Measurements from ENCODE around the gene STRAP. TPM values are rescaled to one million over a fixed set of nuclear protein-coding genes. Genes with fewer than 3 reads are reported as not detected.
"Not testable (repeated sequence)": the region's sequence is repeated elsewhere in the genome, so short reads cannot be mapped to it uniquely, and the experiment has no call there.

STRAP gene
- total and polyA plus RNA-seq, 2 donors (not counting 3 experiments of a cell fraction or from before 2014, with no cell fraction given): 76.9 to 138 TPM

DNA sequence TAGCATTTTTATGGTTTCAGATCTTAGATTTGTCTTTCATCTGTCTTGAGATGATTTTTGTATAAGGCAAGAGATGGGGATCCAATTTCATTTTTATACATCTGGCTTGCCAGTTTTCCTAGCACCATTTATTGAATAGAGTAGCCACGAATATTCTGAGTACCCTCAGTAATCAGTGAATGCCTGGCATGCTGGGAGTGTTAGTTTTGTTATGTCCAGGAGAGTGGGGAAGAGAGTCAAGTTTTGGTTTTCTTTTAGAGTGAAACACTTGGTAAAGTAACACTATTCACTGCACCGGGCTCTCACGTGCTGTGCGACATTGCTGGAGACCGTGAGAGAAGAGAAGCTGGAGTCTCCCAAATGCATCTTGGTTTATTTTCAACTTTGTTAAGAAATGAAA is 60.3 kb downstream of the STRAP start:
- Histone ChIP-seq H3K4me3 (replicated peaks in 1 of 3; ENCODE audit: insufficient read depth in 1 of 3, low read depth in 1 of 3, low read length in 3 of 3) (no peak overlapping the region), H3K9me3 (replicated peaks; ENCODE audit: control insufficient read depth, insufficient read depth, low read length) (no peaks in the 10 kb centered on the region), H3K79me2 (ENCODE audit: control insufficient read depth, insufficient read depth, low read length) (peaks cover 10% of the 10 kb centered on the region), H4K20me1 (replicated peaks; ENCODE audit: control insufficient read depth, extremely low read depth, insufficient read depth, low read length) (no peaks in the 10 kb centered on the region), H3K27ac (ENCODE audit: insufficient read depth, low read depth, low read length) (no peak overlapping the region), H3K9ac (replicated peaks; ENCODE audit: extremely low read depth, insufficient read depth, low read length) (no peak overlapping the region), H3K36me3 (ENCODE audit: control insufficient read depth in 2 of 2, extremely low read depth in 1 of 2, insufficient read depth in 2 of 2, low read length in 2 of 2) (no peaks in the 10 kb centered on the region), H3K9me1 (replicated peaks; ENCODE audit: control insufficient read depth, extremely low read depth, insufficient read depth, low read length) (no peaks in the 10 kb centered on the region), H2AFZ (ENCODE audit: low read depth, low read length) (no peak overlapping the region), H3K27me3 (ENCODE audit: control insufficient read depth in 2 of 2, insufficient read depth in 2 of 2, low read length in 2 of 2) (no peaks in the 10 kb centered on the region), H3K4me2 (ENCODE audit: insufficient read depth, low read length) (no peak overlapping the region), H3K4me1 (ENCODE audit: control insufficient read depth, extremely low read depth, insufficient read depth, low read length) (no peaks in the 10 kb centered on the region)
- BruUV-seq (replicated peaks): no TSS peak
- POLR2A ChIA-PET: no interaction called here
- TF ChIP-seq CTCF (IDR thresholded peaks at IDR 0.05; ENCODE audit: extremely low read depth in 1 of 2, insufficient read depth in 1 of 2, low read depth in 1 of 2, low read length in 2 of 2) (no peak), MYC (IDR thresholded peaks at IDR 0.05; ENCODE audit: low read depth, low read length) (no peak), FOS (IDR thresholded peaks at IDR 0.05; ENCODE audit: borderline replicate concordance, insufficient read depth, low read length) (no peak), MAX (IDR thresholded peaks at IDR 0.05; ENCODE audit: insufficient read depth, insufficient read length) (no peak), POLR2AphosphoS5 (IDR thresholded peaks at IDR 0.05; ENCODE audit: insufficient read depth, low read depth, low read length) (no peak), GATA2 (IDR thresholded peaks at IDR 0.05; ENCODE audit: insufficient read depth, insufficient read length, low read depth, low read length) (no peak), POLR2A (IDR thresholded peaks at IDR 0.05; ENCODE audit: low read depth, low read length) (no peak), JUN (IDR thresholded peaks at IDR 0.05; ENCODE audit: borderline replicate concordance, insufficient read depth, insufficient read length, low read depth) (no peak), EZH2 (IDR thresholded peaks at IDR 0.05; ENCODE audit: borderline replicate concordance, low read depth, low read length, severe bottlenecking) (no peak)
- intact Hi-C loops (cut with micrococcal nuclease): no loop called here
- DNase-seq (ENCODE audit: low read depth, low spot score): no peak
- CTCF ChIA-PET: interaction anchor here (0.9 to 1.3 kb wide), 2 partner anchors 13 to 25 kb away, joined by 3 to 4 read pairs; no protein-coding TSS in a partner anchor
- dilution Hi-C loops (cut with MboI; ENCODE audit: extremely low pct_ligation_motif_present, low sequenced_read_pairs): no loop called here
- FAIRE-seq: no peak

DNA sequence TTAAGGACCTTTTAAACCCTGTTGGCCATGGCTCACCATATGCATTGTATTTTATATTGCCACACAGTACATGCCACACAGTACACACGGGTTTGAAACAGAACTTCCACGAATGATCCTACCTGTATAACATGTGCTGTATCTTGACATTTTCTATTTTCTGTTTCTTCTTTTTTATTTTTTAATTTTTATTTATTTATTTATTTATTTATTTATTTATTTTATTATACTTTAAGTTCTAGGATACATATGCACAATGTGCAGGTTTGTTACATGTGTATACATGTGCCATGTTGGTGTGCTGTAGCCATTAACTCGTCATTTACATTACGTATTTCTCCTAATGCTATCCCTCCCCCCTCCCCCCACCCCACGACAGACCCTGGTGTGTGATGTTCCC is 61.3 kb downstream of the STRAP start:
- H3K27ac ChIP-seq (ENCODE audit: insufficient read depth, low read depth, low read length); H3K4me2 ChIP-seq (ENCODE audit: insufficient read depth, low read length); H3K27me3 ChIP-seq (ENCODE audit: control insufficient read depth in 2 of 2, insufficient read depth in 2 of 2, low read length in 2 of 2); POLR2A ChIA-PET; H3K9me3 ChIP-seq (replicated peaks; ENCODE audit: control insufficient read depth, insufficient read depth, low read length); H3K4me3 ChIP-seq (replicated peaks in 1 of 3; ENCODE audit: insufficient read depth in 1 of 3, low read depth in 1 of 3, low read length in 3 of 3); BruUV-seq (replicated peaks); dilution Hi-C loops (cut with MboI; ENCODE audit: extremely low pct_ligation_motif_present, low sequenced_read_pairs); DNase-seq (ENCODE audit: low read depth, low spot score); H3K9ac ChIP-seq (replicated peaks; ENCODE audit: extremely low read depth, insufficient read depth, low read length); FAIRE-seq; H4K20me1 ChIP-seq (replicated peaks; ENCODE audit: control insufficient read depth, extremely low read depth, insufficient read depth, low read length); H3K36me3 ChIP-seq (ENCODE audit: control insufficient read depth in 2 of 2, extremely low read depth in 1 of 2, insufficient read depth in 2 of 2, low read length in 2 of 2); H3K4me1 ChIP-seq (ENCODE audit: control insufficient read depth, extremely low read depth, insufficient read depth, low read length); H3K9me1 ChIP-seq (replicated peaks; ENCODE audit: control insufficient read depth, extremely low read depth, insufficient read depth, low read length); H2AFZ ChIP-seq (ENCODE audit: low read depth, low read length); intact Hi-C loops (cut with micrococcal nuclease): not testable (repeated sequence)
- peaks cover 10% of the 10 kb centered on the region for H3K79me2 ChIP-seq (ENCODE audit: control insufficient read depth, insufficient read depth, low read length)
- CTCF ChIA-PET: interaction anchor here (0.9 to 1.3 kb wide), 2 partner anchors 15 to 26 kb away, joined by 3 to 4 read pairs; no protein-coding TSS in a partner anchor

DNA sequence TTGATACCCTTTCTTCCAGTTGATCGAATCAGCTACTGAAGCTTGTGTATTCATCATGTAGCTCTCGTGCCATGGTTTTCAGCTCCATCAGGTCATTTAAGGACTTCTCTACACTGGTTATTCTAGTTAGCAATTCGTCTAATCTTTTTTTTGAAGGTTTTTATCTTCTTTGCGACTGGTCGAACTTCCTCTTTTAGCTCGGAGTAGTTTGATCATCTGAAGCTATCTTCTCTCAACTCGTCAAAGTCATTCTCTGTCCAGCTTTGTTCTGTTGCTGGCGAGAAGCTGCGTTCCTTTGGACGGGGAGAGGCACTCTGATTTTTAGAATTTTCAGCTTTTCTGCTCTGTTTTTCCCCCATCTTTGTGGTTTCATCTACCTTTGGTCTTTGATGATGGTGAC is 66.3 kb downstream of the STRAP start:
- POLR2A ChIA-PET; H4K20me1 ChIP-seq (replicated peaks; ENCODE audit: control insufficient read depth, extremely low read depth, insufficient read depth, low read length); FAIRE-seq; H3K4me1 ChIP-seq (ENCODE audit: control insufficient read depth, extremely low read depth, insufficient read depth, low read length); H3K9me3 ChIP-seq (replicated peaks; ENCODE audit: control insufficient read depth, insufficient read depth, low read length); intact Hi-C loops (cut with micrococcal nuclease); BruUV-seq (replicated peaks); DNase-seq (ENCODE audit: low read depth, low spot score); dilution Hi-C loops (cut with MboI; ENCODE audit: extremely low pct_ligation_motif_present, low sequenced_read_pairs); H3K27ac ChIP-seq (ENCODE audit: insufficient read depth, low read depth, low read length); H3K9me1 ChIP-seq (replicated peaks; ENCODE audit: control insufficient read depth, extremely low read depth, insufficient read depth, low read length); H3K9ac ChIP-seq (replicated peaks; ENCODE audit: extremely low read depth, insufficient read depth, low read length); H3K27me3 ChIP-seq (ENCODE audit: control insufficient read depth in 2 of 2, insufficient read depth in 2 of 2, low read length in 2 of 2); H3K36me3 ChIP-seq (ENCODE audit: control insufficient read depth in 2 of 2, extremely low read depth in 1 of 2, insufficient read depth in 2 of 2, low read length in 2 of 2); H2AFZ ChIP-seq (ENCODE audit: low read depth, low read length); H3K4me3 ChIP-seq (replicated peaks in 1 of 3; ENCODE audit: insufficient read depth in 1 of 3, low read depth in 1 of 3, low read length in 3 of 3); H3K4me2 ChIP-seq (ENCODE audit: insufficient read depth, low read length): not testable (repeated sequence)
- CTCF ChIA-PET: interaction anchor here (0.8 kb wide), 1 partner anchor 10 kb away, joined by 3 read pairs; no protein-coding TSS in a partner anchor
- H3K79me2 ChIP-seq (ENCODE audit: control insufficient read depth, insufficient read depth, low read length): peaks cover 11% of the 10 kb centered on the region

Data from endothelial cell of umbilical vein (primary cell).